HG02571 (cell line): ENCODE results near the gene MTERF2.

ENCODE experiments used
- ATAC-seq: cut with Tn5 transposase; IDR thresholded peaks from one replicate; pipeline ENCODE4 v1.9.1; 2021; ENCODE audit warnings: mild to moderate bottlenecking, moderate library complexity; ENCODE audit not compliant: unreplicated experiment

The MTERF2 gene

GRCh38 chr12:106994579-106995220, 7.8 kb upstream of the MTERF2 start:
- no peak for ATAC-seq

- ATAC-seq, result no peak
These were observed 900 bp upstream of the MTERF2 start for GRCh38 chr12:106987846-106988245.

GRCh38 chr12:106986135-106986534, 811 bp downstream of the MTERF2 start:
- no peak for ATAC-seq

GRCh38 chr12:106985479-106985878, 1.5 kb downstream of the MTERF2 start:
- ATAC-seq, result no peak

- ATAC-seq, result no peak
These were observed 2.3 kb downstream of the MTERF2 start for GRCh38 chr12:106984588-106985137.

GRCh38 chr12:106982229-106982628, 4.7 kb downstream of the MTERF2 start:
- no peak for ATAC-seq

GRCh38 chr12:106981788-106982187, 5.2 kb downstream of the MTERF2 start:
- no peak for ATAC-seq

- ATAC-seq, result no peak
These were observed 6.0 kb downstream of the MTERF2 start for GRCh38 chr12:106980944-106981343.

GRCh38 chr12:106978035-106978800, 8.7 kb downstream of the MTERF2 start:
- ATAC-seq, result no peak

- ATAC-seq, result no peak
These were observed 10.3 kb downstream of the MTERF2 start for GRCh38 chr12:106976668-106977067.

- ATAC-seq, result no peak
These were observed 10.8 kb downstream of the MTERF2 start for GRCh38 chr12:106975993-106976658.

GRCh38 chr12:106975098-106975497, 11.8 kb downstream of the MTERF2 start:
- no peak for ATAC-seq

- no peak for ATAC-seq
These were observed 12.4 kb downstream of the MTERF2 start for GRCh38 chr12:106974511-106974910.

- ATAC-seq, result no peak
These were observed 13.4 kb downstream of the MTERF2 start for GRCh38 chr12:106973545-106973944.

- no peak for ATAC-seq
These were observed 15.9 kb downstream of the MTERF2 start for GRCh38 chr12:106971065-106971464.

- ATAC-seq, result no peak
These were observed 22.4 kb downstream of the MTERF2 start for GRCh38 chr12:106964526-106964925.

GRCh38 chr12:106962286-106962685, 24.7 kb downstream of the MTERF2 start:
- ATAC-seq, result no peak

GRCh38 chr12:106960443-106960842, 26.5 kb downstream of the MTERF2 start:
- no peak for ATAC-seq

GRCh38 chr12:106957583-106957982, 29.4 kb downstream of the MTERF2 start:
- ATAC-seq, result no peak

- peak; percentile 34 for ATAC-seq
These were observed 30.8 kb downstream of the MTERF2 start for GRCh38 chr12:106956048-106956578.

- ATAC-seq, result peak; percentile 78
These were observed 31.4 kb downstream of the MTERF2 start, which contains the start of gene TMEM263 for GRCh38 chr12:106955377-106956047. TMEM263 (plus strand) TSS chr12:106955907; CDS start chr12:106967117, 11,210 bp downstream.
